ENCODE measurements around the gene FAM219A.

The FAM219A gene

GRCh38 chr9:34406219-34406618, 52.2 kb downstream of the FAM219A start:
- in situ Hi-C loops (cut with MboI; ENCODE audit: low sequenced_read_pairs), result no loop called here

GRCh38 chr9:34405719-34406118, 52.7 kb downstream of the FAM219A start:
- in situ Hi-C loops (cut with MboI; ENCODE audit: low sequenced_read_pairs), result no loop called here

- in situ Hi-C loops (cut with MboI; ENCODE audit: low sequenced_read_pairs), result loop anchor here (5.0 kb wide), 1 partner anchor 104 kb away; no protein-coding TSS in a partner anchor
Observed at GRCh38 chr9:34403554-34404380, 54.6 kb downstream of the FAM219A start.

GRCh38 chr9:34400686-34401602, 57.4 kb downstream of the FAM219A start:
- in situ Hi-C loops (cut with MboI; ENCODE audit: low sequenced_read_pairs), result loop anchor here (5.0 kb wide), 1 partner anchor 106 kb away; no protein-coding TSS in a partner anchor

- in situ Hi-C loops (cut with MboI; ENCODE audit: low sequenced_read_pairs), result loop anchor here (5.0 kb wide), 1 partner anchor 107 kb away; no protein-coding TSS in a partner anchor
Observed at GRCh38 chr9:34400275-34400674, 58.1 kb downstream of the FAM219A start.

GRCh38 chr9:34399729-34400128, 58.6 kb downstream of the FAM219A start:
- in situ Hi-C loops (cut with MboI; ENCODE audit: low sequenced_read_pairs), result loop anchor here (5.0 kb wide), 1 partner anchor 108 kb away; no protein-coding TSS in a partner anchor

- in situ Hi-C loops (cut with MboI; ENCODE audit: low sequenced_read_pairs), result no loop called here
Observed at GRCh38 chr9:34398875-34399274, 59.5 kb downstream of the FAM219A start.

GRCh38 chr9:34396276-34397214, 61.8 kb downstream of the FAM219A start:
- in situ Hi-C loops (cut with MboI; ENCODE audit: low sequenced_read_pairs), result no loop called here

GRCh38 chr9:34392511-34392910, 65.9 kb downstream of the FAM219A start:
- in situ Hi-C loops (cut with MboI; ENCODE audit: low sequenced_read_pairs), result no loop called here

- in situ Hi-C loops (cut with MboI; ENCODE audit: low sequenced_read_pairs), result no loop called here
Observed at GRCh38 chr9:34387239-34387638, 71.1 kb downstream of the FAM219A start.

- in situ Hi-C loops (cut with MboI; ENCODE audit: low sequenced_read_pairs), result no loop called here
Observed at GRCh38 chr9:34386656-34387055, 71.7 kb downstream of the FAM219A start.

- in situ Hi-C loops (cut with MboI; ENCODE audit: low sequenced_read_pairs), result no loop called here
Observed at GRCh38 chr9:34385561-34386230, 72.7 kb downstream of the FAM219A start.

GRCh38 chr9:34384368-34385165, 73.8 kb downstream of the FAM219A start:
- in situ Hi-C loops (cut with MboI; ENCODE audit: low sequenced_read_pairs), result no loop called here

GRCh38 chr9:34383904-34384303, 74.5 kb downstream of the FAM219A start:
- in situ Hi-C loops (cut with MboI; ENCODE audit: low sequenced_read_pairs), result no loop called here

GRCh38 chr9:34382879-34383278, 75.5 kb downstream of the FAM219A start:
- in situ Hi-C loops (cut with MboI; ENCODE audit: low sequenced_read_pairs), result no loop called here

- in situ Hi-C loops (cut with MboI; ENCODE audit: low sequenced_read_pairs), result no loop called here
Observed at GRCh38 chr9:34382054-34382453, 76.3 kb downstream of the FAM219A start.

GRCh38 chr9:34381323-34381722, 77.0 kb downstream of the FAM219A start:
- in situ Hi-C loops (cut with MboI; ENCODE audit: low sequenced_read_pairs), result no loop called here

- in situ Hi-C loops (cut with MboI; ENCODE audit: low sequenced_read_pairs), result no loop called here
Observed at GRCh38 chr9:34380511-34381315, 77.7 kb downstream of the FAM219A start.
